HepG2 (cell line): Measurements from ENCODE around the gene ZNF48. TPM values are rescaled to one million over a fixed set of nuclear protein-coding genes. Genes with fewer than 3 reads are reported as not detected.

Source experiments
- CEBPG ChIP-seq: IDR thresholded peaks from 2 replicates; pipeline ENCODE4 v1.6.1; 2016
- ELF4 ChIP-seq: sonication (generic); formaldehyde crosslinking; IDR thresholded peaks from 2 replicates; pipeline ENCODE4 v1.5.0; 2020; ENCODE audit warnings: missing genetic modification reagents, mild to moderate bottlenecking, moderate library complexity, borderline replicate concordance
- HMGXB4 ChIP-seq, 2 experiments: sonication (generic) in 1 of 2; formaldehyde crosslinking in 1 of 2; IDR thresholded peaks; 2 replicates each; pipeline versions ENCODE4 v1.4.0 to v1.6.1; 2018 to 2020; ENCODE audit warnings: missing genetic modification reagents in 2 of 2, borderline replicate concordance in 1 of 2, low read depth in 1 of 2, mild to moderate bottlenecking in 1 of 2, missing biosample characterization in 1 of 2
- KDM1A ChIP-seq: IDR thresholded peaks from 2 replicates; pipeline ENCODE4 v1.6.1; 2016; ENCODE audit warnings: missing compliant biosample characterization
- KDM5B ChIP-seq: sonication (generic); formaldehyde crosslinking; IDR thresholded peaks from 2 replicates; pipeline ENCODE4 v1.4.0; 2020; ENCODE audit warnings: missing genetic modification reagents, mild to moderate bottlenecking, borderline replicate concordance
- MATR3 ChIP-seq: sonication (generic); formaldehyde crosslinking; IDR thresholded peaks from 2 replicates; pipeline ENCODE4 v1.4.0; 2020; ENCODE audit warnings: missing genetic modification reagents
- NR1H2 ChIP-seq: sonication (generic); formaldehyde crosslinking; IDR thresholded peaks from 2 replicates; pipeline ENCODE4 v1.8.1; 2022; ENCODE audit warnings: low read depth, missing genetic modification reagents, borderline replicate concordance
- NR2C2 ChIP-seq: sonication (generic); formaldehyde crosslinking; IDR thresholded peaks from 2 replicates; pipeline ENCODE4 v1.4.0; 2020; ENCODE audit warnings: missing genetic modification reagents, mild to moderate bottlenecking, moderate library complexity, borderline replicate concordance
- PHF8 ChIP-seq: sonication (generic); formaldehyde crosslinking; IDR thresholded peaks from 2 replicates; pipeline ENCODE4 v1.5.0; 2020; ENCODE audit warnings: missing genetic modification reagents
- SP1 ChIP-seq, 2 experiments: fragments of 450-650 bp in 1 of 2; sonication (generic) in 1 of 2; formaldehyde crosslinking in 1 of 2; IDR thresholded peaks; 2 replicates each; pipeline versions ENCODE4 v1.4.0 to v1.6.1; 2016 to 2020; ENCODE audit warnings: missing genetic modification reagents in 1 of 2
- TAF15 ChIP-seq: fragments of 200-400 bp; formaldehyde crosslinking; IDR thresholded peaks from one replicate; pipeline ENCODE4 v1.6.1; 2018; ENCODE audit warnings: mild to moderate bottlenecking, low read depth, low read length; ENCODE audit not compliant: poor library complexity, severe bottlenecking
- ZBED4 ChIP-seq: sonication (generic); formaldehyde crosslinking; IDR thresholded peaks from 2 replicates; pipeline ENCODE4 v1.4.0; 2020; ENCODE audit warnings: missing genetic modification reagents, borderline replicate concordance
- ZBTB39 ChIP-seq: sonication (generic); formaldehyde crosslinking; IDR thresholded peaks from 2 replicates; pipeline ENCODE4 v1.5.0; 2020; ENCODE audit warnings: missing genetic modification reagents
- ZKSCAN8 ChIP-seq: IDR thresholded peaks from 2 replicates; pipeline ENCODE4 v1.6.1; 2016; ENCODE audit warnings: borderline replicate concordance, missing genetic modification reagents, missing compliant biosample characterization
- ZNF547 ChIP-seq: sonication (generic); formaldehyde crosslinking; IDR thresholded peaks from 2 replicates; pipeline ENCODE4 v1.5.1; 2020; ENCODE audit warnings: mild to moderate bottlenecking, missing genetic modification reagents
- ZNF556 ChIP-seq: sonication (generic); formaldehyde crosslinking; IDR thresholded peaks from 2 replicates; pipeline ENCODE4 v1.4.0; 2020; ENCODE audit warnings: mild to moderate bottlenecking, missing genetic modification reagents, borderline replicate concordance
- ZNF678 ChIP-seq: sonication (generic); formaldehyde crosslinking; IDR thresholded peaks from 2 replicates; pipeline ENCODE4 v1.4.0; 2020; ENCODE audit warnings: mild to moderate bottlenecking, missing genetic modification reagents
- ZNF704 ChIP-seq: sonication (generic); formaldehyde crosslinking; IDR thresholded peaks from 2 replicates; pipeline ENCODE4 v1.8.1; 2023; ENCODE audit warnings: mild to moderate bottlenecking, inconsistent platforms, moderate library complexity, missing genetic modification reagents, borderline replicate concordance
- ZNF776 ChIP-seq: sonication (generic); formaldehyde crosslinking; IDR thresholded peaks from 2 replicates; pipeline ENCODE4 v1.4.0; 2020; ENCODE audit warnings: mild to moderate bottlenecking, missing genetic modification reagents
- polyA plus RNA-seq, 8 experiments: library from polyadenylated mRNA; depleted of rRNA in 3 of 8; stranded (reverse) in 7 of 8; unstranded in 1 of 8; fragments of >200 nt; fragmentation: Illumina TruSeq in 4 of 8; extraction: Trizol in 4 of 8; gene quantifications; 2 replicates each; pipeline versions ENCODE4 v1.2.1 to v1.2.3, GENCODE V29; 2011 to 2016; ENCODE audit warnings: low read depth in 4 of 8, missing spikeins in 1 of 8, mixed read lengths in 1 of 8; ENCODE audit not compliant: insufficient read depth in 1 of 8
- total RNA-seq, 5 experiments: library from RNA; depleted of rRNA; stranded (reverse); fragments of >200 nt; fragmentation: Illumina TruSeq; extraction: Trizol; gene quantifications; 2 replicates each; pipeline ENCODE4 v1.2.3, GENCODE V29; 2016; ENCODE audit warnings: low read depth in 1 of 5

Gene ZNF48
- total and polyA plus RNA-seq, 2 of the 13 experiments (the other 11 are each of a cell fraction or from before 2014, with no cell fraction given): 9.9 to 12.3 TPM

GRCh38 chr16:30429678-30430427 is 34.6 kb downstream of the ZNF48 start, which contains the start of gene DCTPP1 (continued):
- TF ChIP-seq ZBED4 (CRISPR knock-in tag) (peak; percentile 91), KDM5B (CRISPR knock-in tag) (no peak; the same call in 1 of the 2 replicates), ZNF547 (CRISPR knock-in tag) (peak; percentile 30), ZKSCAN8 (peak; percentile 73), MATR3 (CRISPR knock-in tag) (no peak), ZNF704 (CRISPR knock-in tag) (peak; percentile 91), PHF8 (CRISPR knock-in tag) (peak; percentile 81), NR2C2 (peak; percentile 30; the same call in 1 of the 2 replicates), NR1H2 (CRISPR knock-in tag) (peak; percentile 38; the same call in 1 of the 2 replicates), ZBTB39 (peak; percentile 78; the same call in 1 of the 2 replicates), ELF4 (CRISPR knock-in tag) (peak; percentile 95; the same call in 1 of the 2 replicates), HMGXB4 (CRISPR knock-in tag; IDR thresholded peaks at IDR 0.05; ENCODE audit: borderline replicate concordance in 1 of 2, low read depth in 1 of 2) (peak; percentile 99), ZNF678 (peak; percentile 88; the same call in 1 of the 2 replicates), ZNF556 (peak; percentile 88), ZNF776 (peak; percentile 95), SP1 (IDR thresholded peaks at IDR 0.05) (no peak), SP1 (CRISPR knock-in tag; IDR thresholded peaks at IDR 0.05) (peak; percentile 92), CEBPG (CRISPR knock-in tag) (peak; percentile 85), KDM1A (CRISPR knock-in tag) (0 out of 2 replicates have a peak, but pooled peaks have one; percentile 45), TAF15 (no peak)
